K562 (cell line): ENCODE data around the gene ADGRD1. TPM values are rescaled to one million over a fixed set of nuclear protein-coding genes. Genes with fewer than 3 reads are reported as not detected.

ENCODE experiments used
- ATAC-seq: fragments of 200-7000 bp; cut with Tn5 transposase; 3 replicates; pipeline ENCODE4 v1.9.1; 2020; ENCODE audit warnings: moderate library complexity
- BruUV-seq: library from RNA; stranded (reverse); fragments of 400-500 nt; replicated peaks from 2 replicates; lab custom pipeline; 2021; lab: Mats Ljungman, UMichigan
- CTCF ChIA-PET: fragments of 300-600 bp; formaldehyde crosslinking; extraction: SDS; loops from one replicate; lab custom pipeline; 2021; ENCODE audit warnings: low intra/inter-chr PET ratio; lab: Yijun Ruan, JAX
- POLR2A ChIA-PET: fragments of 300-600, 350-650 bp; sonication (Branson Sonifier 250); formaldehyde crosslinking; extraction: SDS; loops from one replicate; lab custom pipeline; 2021; ENCODE audit warnings: antibody characterized with exemption, inconsistent platforms; lab: Yijun Ruan, JAX
- DNase-seq, 4 experiments: peaks; one replicate each; pipeline versions ENCODE4 v3.0.0 to v3.0.0-alpha.2; 2011 to 2018; ENCODE audit warnings: low spot score in 3 of 4, mixed read lengths in 3 of 4; ENCODE audit errors: extremely low read depth in 1 of 4
- FAIRE-seq: peaks from 2 replicates; lab custom pipeline; 2011; peaks lifted over from hg19 to GRCh38; lab: Jason Lieb, UNC
- H2AFZ ChIP-seq: 2 replicates; pipeline ENCODE4 v1.6.0; 2011; ENCODE audit warnings: low read depth, low read length, control low read depth, inconsistent platforms
- H3K27ac ChIP-seq: fragments of 200-600 bp; 3 replicates; pipeline ENCODE4 v1.8.0; 2011; ENCODE audit warnings: low read depth, mild to moderate bottlenecking, control low read depth, inconsistent platforms, low read length, moderate library complexity, mixed read lengths; ENCODE audit errors: extremely low read depth
- H3K27me3 ChIP-seq, 2 experiments: fragments of 300-600 bp in 1 of 2; 2 replicates in 1 of 2; 3 replicates in 1 of 2; pipeline versions ENCODE4 v1.6.0 to v1.8.0; 2011; ENCODE audit warnings: inconsistent platforms in 2 of 2, low read length in 2 of 2, mild to moderate bottlenecking in 1 of 2, mixed read lengths in 1 of 2, moderate library complexity in 1 of 2; ENCODE audit not compliant: control insufficient read depth in 2 of 2, insufficient read depth in 2 of 2
- H3K36me3 ChIP-seq: fragments of 300-600 bp; 3 replicates; pipeline ENCODE4 v1.8.0; 2011; ENCODE audit warnings: mild to moderate bottlenecking, low read length, inconsistent platforms; ENCODE audit not compliant: control insufficient read depth, insufficient read depth
- H3K4me1 ChIP-seq, 2 experiments: fragments of 200-600 bp in 1 of 2; replicated peaks in 1 of 2; 2 replicates in 1 of 2; 3 replicates in 1 of 2; pipeline versions ENCODE4 v1.5.1 to v1.8.0; 2011; ENCODE audit warnings: inconsistent platforms in 2 of 2, low read length in 2 of 2, mild to moderate bottlenecking in 1 of 2, mixed read lengths in 1 of 2, moderate library complexity in 1 of 2; ENCODE audit not compliant: control insufficient read depth in 2 of 2, insufficient read depth in 2 of 2
- H3K4me2 ChIP-seq: 2 replicates; pipeline ENCODE4 v1.6.1; 2011; ENCODE audit warnings: low read length, control low read depth, inconsistent platforms, mixed read lengths; ENCODE audit not compliant: insufficient read depth
- H3K4me3 ChIP-seq: fragments of 200-600 bp; sonication (generic), shearing (Covaris generic); 2 replicates; pipeline ENCODE4 v1.5.1; 2016; ENCODE audit warnings: control low read depth, inconsistent platforms
- H3K79me2 ChIP-seq: fragments of 200-600 bp; 3 replicates; pipeline ENCODE4 v1.8.0; 2011; ENCODE audit warnings: low read length, inconsistent platforms; ENCODE audit not compliant: control insufficient read depth, insufficient read depth
- H3K9ac ChIP-seq, 2 experiments: 2 replicates each; pipeline versions ENCODE4 v1.6.0 to v1.6.1; 2011; ENCODE audit warnings: low read depth in 2 of 2, low read length in 2 of 2, control low read depth in 1 of 2, inconsistent platforms in 1 of 2, mild to moderate bottlenecking in 1 of 2, mixed read lengths in 1 of 2; ENCODE audit not compliant: insufficient read depth in 1 of 2
- H3K9me1 ChIP-seq: one replicate; pipeline ENCODE4 v1.6.0; 2011; ENCODE audit warnings: inconsistent platforms, mild to moderate bottlenecking, low read length, moderate library complexity; ENCODE audit not compliant: control insufficient read depth, insufficient read depth
- H3K9me3 ChIP-seq: replicated peaks from 2 replicates; pipeline ENCODE4 v1.5.1; 2011; ENCODE audit warnings: low read depth, low read length, inconsistent platforms; ENCODE audit not compliant: control insufficient read depth, insufficient read depth
- H4K20me1 ChIP-seq: replicated peaks from 2 replicates; pipeline ENCODE4 v1.6.1; 2011; ENCODE audit warnings: low read length, inconsistent platforms, mixed read lengths; ENCODE audit not compliant: control insufficient read depth, insufficient read depth
- C11orf30 ChIP-seq: fragments of 450-650 bp; IDR thresholded peaks from 2 replicates; pipeline ENCODE4 v1.6.1; 2016; ENCODE audit warnings: low read depth, mild to moderate bottlenecking
- MCM5 ChIP-seq: fragments of 450-650 bp; IDR thresholded peaks from 2 replicates; pipeline ENCODE4 v1.6.1; 2016; ENCODE audit warnings: low read depth
- RBFOX2 ChIP-seq: fragments of 200-400 bp; formaldehyde crosslinking; IDR thresholded peaks from 2 replicates; pipeline ENCODE4 v1.6.1; 2017; ENCODE audit warnings: low read depth, mild to moderate bottlenecking, low read length, moderate library complexity
- ZBED1 ChIP-seq: IDR thresholded peaks from 2 replicates; pipeline ENCODE4 v1.6.1; 2014
- ZNF184 ChIP-seq: sonication (generic); formaldehyde crosslinking; IDR thresholded peaks from 2 replicates; pipeline ENCODE4 v1.5.0; 2020; ENCODE audit warnings: missing genetic modification reagents
- ZNF282 ChIP-seq: sonication (generic); formaldehyde crosslinking; IDR thresholded peaks from 2 replicates; pipeline ENCODE4 v1.8.1; 2023; ENCODE audit warnings: missing genetic modification reagents
- WGBS: fragments of 100-300 bp; shearing (Covaris generic); methylation state at CpG from one replicate; pipeline ENCODE4 v1.1.6; 2016; ENCODE audit warnings: low coverage, mixed read lengths; ENCODE audit not compliant: insufficient coverage; ENCODE audit errors: missing lambda C conversion rate; 5-methylcytosine and 5-hydroxymethylcytosine counted together
- in situ Hi-C: fragments of 300-500 bp; cut with MboI; formaldehyde crosslinking; loops from 4 replicates; pipeline ENCODE4 v1.15.0; 2018; ENCODE audit warnings: inconsistent platforms, mixed read lengths
- intact Hi-C: fragments of 100-400 bp; cut with micrococcal nuclease; formaldehyde crosslinking; loops from 2 replicates; pipeline ENCODE4 v1.14.2; 2022
- polyA plus RNA-seq, 8 experiments: library from polyadenylated mRNA; depleted of rRNA in 4 of 8; stranded (reverse) in 5 of 8; unstranded in 3 of 8; fragments of >200 nt; fragmentation: Nextera tagmentation in 2 of 8; fragmentation: Illumina TruSeq in 1 of 8; extraction: Ambion mirVana in 2 of 8; extraction: Trizol in 1 of 8; gene quantifications; 2 replicates each; pipeline versions ENCODE4 v1.2.1 to v1.2.3, GENCODE V29; 2011 to 2014; ENCODE audit warnings: inconsistent platforms in 1 of 8, missing spikeins in 1 of 8
- total RNA-seq, 7 experiments: library from RNA; depleted of rRNA in 6 of 7; stranded (reverse); fragments of >200 nt in 6 of 7; fragmentation: Illumina TruSeq in 2 of 7; extraction: Trizol in 2 of 7; gene quantifications; 2 replicates each; pipeline versions ENCODE4 v1.2.1 to v1.2.3, GENCODE V29; 2011 to 2021; ENCODE audit warnings: low replicate concordance in 1 of 7
- TF ChIP-seq, protein P1 (sequence below): fragments of 450-650 bp; formaldehyde crosslinking; IDR thresholded peaks from 2 replicates; pipeline ENCODE4 v1.4.0; 2020; ENCODE audit warnings: mild to moderate bottlenecking, mixed read lengths

ADGRD1 gene
- total and polyA plus RNA-seq, 9 of the 15 experiments (the other 6 are each of a cell fraction or from before 2014, with no cell fraction given), result 1.7 to 11.7 (median 3.3) TPM

DNA sequence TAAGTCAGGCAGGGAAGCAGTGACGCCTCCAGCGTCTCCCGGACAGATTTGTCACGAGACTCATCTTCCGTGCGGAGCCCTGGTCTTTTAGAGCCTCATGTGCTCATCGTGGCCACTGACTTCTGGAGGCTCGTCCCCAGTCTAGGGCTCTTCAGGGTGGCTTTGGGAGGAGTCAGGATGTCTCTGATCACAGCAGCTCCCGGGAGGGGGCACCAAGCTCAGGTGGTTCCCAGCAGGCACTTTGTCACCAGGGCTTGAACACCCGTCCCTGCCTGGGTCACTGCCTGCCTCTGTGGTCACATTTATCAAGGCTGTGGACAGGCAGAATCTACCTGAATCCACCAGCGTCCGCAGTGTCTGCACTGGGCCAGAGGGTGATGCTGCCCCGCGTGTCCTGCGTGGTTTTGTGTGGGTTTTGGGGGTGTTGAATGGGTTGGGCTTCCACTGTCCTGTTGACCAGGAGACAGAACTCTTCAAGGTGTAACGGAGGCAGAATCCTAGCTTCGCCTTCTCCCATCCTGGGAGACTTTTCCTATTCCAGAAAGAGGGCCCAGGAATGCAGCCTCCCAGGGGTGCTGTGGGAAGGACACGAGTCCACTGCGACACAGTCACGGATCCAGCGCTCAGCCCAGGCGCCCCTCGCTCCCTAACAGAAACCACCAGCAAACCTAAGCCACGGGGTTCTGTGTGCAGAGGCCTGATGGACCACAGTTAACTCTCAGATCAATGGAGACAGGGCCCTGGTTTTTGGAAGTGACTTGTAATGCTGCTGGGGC, 132.3 kb downstream of the ADGRD1 start:
- H3K4me1 ChIP-seq, result peaks cover 0 to 10% of the 10 kb centered on the region in 2 experiments; a peak in 1 of 5 replicates
- CTCF ChIA-PET, result interaction anchor here (0.6 kb wide), 1 partner anchor 168 kb away, joined by 3 read pairs; no protein-coding TSS in a partner anchor
- no peak for TF ChIP-seq ZNF184 (CRISPR knock-in tag)
- TF ChIP-seq MCM5, result no peak
- TF ChIP-seq ZBED1, result no peak
- no peak for TF ChIP-seq RBFOX2
- no peak for TF ChIP-seq ZNF282 (CRISPR knock-in tag)
- no peak for TF ChIP-seq C11orf30
- TF ChIP-seq, protein P1, sequence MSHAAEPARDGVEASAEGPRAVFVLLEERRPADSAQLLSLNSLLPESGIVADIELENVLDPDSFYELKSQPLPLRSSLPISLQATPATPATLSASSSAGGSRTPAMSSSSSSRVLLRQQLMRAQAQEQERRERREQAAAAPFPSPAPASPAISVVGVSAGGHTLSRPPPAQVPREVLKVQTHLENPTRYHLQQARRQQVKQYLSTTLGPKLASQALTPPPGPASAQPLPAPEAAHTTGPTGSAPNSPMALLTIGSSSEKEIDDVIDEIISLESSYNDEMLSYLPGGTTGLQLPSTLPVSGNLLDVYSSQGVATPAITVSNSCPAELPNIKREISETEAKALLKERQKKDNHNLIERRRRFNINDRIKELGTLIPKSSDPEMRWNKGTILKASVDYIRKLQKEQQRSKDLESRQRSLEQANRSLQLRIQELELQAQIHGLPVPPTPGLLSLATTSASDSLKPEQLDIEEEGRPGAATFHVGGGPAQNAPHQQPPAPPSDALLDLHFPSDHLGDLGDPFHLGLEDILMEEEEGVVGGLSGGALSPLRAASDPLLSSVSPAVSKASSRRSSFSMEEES (CRISPR knock-in tag), result no peak
- H3K79me2 ChIP-seq, result no peaks in the 10 kb centered on the region
- DNase-seq (no peak), FAIRE-seq (no peak), ATAC-seq (no peak)
- no peak overlapping the region for H3K4me2 ChIP-seq
- BruUV-seq, result no TSS peak
- H3K27me3 ChIP-seq, result peaks cover 0 to 66% of the 10 kb centered on the region in 2 experiments; a peak in 4 of 5 replicates
- 0 out of 2 replicates have a peak, but pooled peaks cover 8% of the 10 kb centered on the region for H4K20me1 ChIP-seq
- H3K36me3 ChIP-seq, result no peaks in the 10 kb centered on the region
- no peak overlapping the region for H3K9ac ChIP-seq
- no peak overlapping the region for H3K27ac ChIP-seq
- no peaks in the 10 kb centered on the region for H3K9me1 ChIP-seq
- POLR2A ChIA-PET, result interaction anchor here (0.7 to 1.3 kb wide), 2 partner anchors 11 to 151 kb away, joined by 3 to 4 read pairs; no protein-coding TSS in a partner anchor
- intact Hi-C loops, result no loop called here
- 22% methylated on average over 24 of the region's 24 CpGs for WGBS
- in situ Hi-C loops, result no loop called here
- no peak overlapping the region for H2AFZ ChIP-seq
- no peaks in the 10 kb centered on the region for H3K9me3 ChIP-seq
- no peak overlapping the region for H3K4me3 ChIP-seq
